GM12878 (cell line): ENCODE results near the gene RGS16. TPM values are rescaled to one million over a fixed set of nuclear protein-coding genes. Genes with fewer than 3 reads are reported as not detected.

ENCODE experiments used
- CHD4 ChIP-seq: fragments of 200-600 bp; sonication (generic); IDR thresholded peaks from 2 replicates; pipeline ENCODE4 v1.6.1; 2016; ENCODE audit warnings: mild to moderate bottlenecking
- EED ChIP-seq: sonication (generic); IDR thresholded peaks from 2 replicates; pipeline ENCODE4 v1.6.1; 2016; ENCODE audit warnings: antibody characterized with exemption, low read depth
- IKZF2 ChIP-seq, 2 experiments: fragments of 450-650 bp; IDR thresholded peaks; 2 replicates each; pipeline ENCODE4 v1.6.1; 2017; ENCODE audit warnings: mild to moderate bottlenecking in 2 of 2, moderate library complexity in 2 of 2
- JUNB ChIP-seq: IDR thresholded peaks from 2 replicates; pipeline ENCODE4 v1.6.1; 2016; ENCODE audit warnings: antibody characterized with exemption, mild to moderate bottlenecking
- PAX8 ChIP-seq: fragments of 450-650 bp; IDR thresholded peaks from 2 replicates; pipeline ENCODE4 v1.6.1; 2017; ENCODE audit warnings: mild to moderate bottlenecking, moderate library complexity
- POLR2AphosphoS2 ChIP-seq: IDR thresholded peaks from 2 replicates; pipeline ENCODE4 v1.6.1; 2011; ENCODE audit warnings: low read depth, mild to moderate bottlenecking, low read length, improper control_type of control experiment, moderate library complexity
- RUNX3 ChIP-seq: IDR thresholded peaks from 2 replicates; pipeline ENCODE4 v1.6.1; 2012; ENCODE audit warnings: low read length, inconsistent platforms
- SPI1 ChIP-seq: IDR thresholded peaks from 2 replicates; pipeline ENCODE4 v1.6.1; 2011; ENCODE audit warnings: low read depth, mild to moderate bottlenecking, low read length, moderate library complexity, borderline replicate concordance; ENCODE audit not compliant: insufficient read depth
- YBX1 ChIP-seq: fragments of 450-650 bp; IDR thresholded peaks from 2 replicates; pipeline ENCODE4 v1.6.1; 2016; ENCODE audit warnings: antibody characterized with exemption
- YY1 ChIP-seq: IDR thresholded peaks from 2 replicates; pipeline ENCODE4 v1.6.1; 2011; ENCODE audit warnings: low read depth, mild to moderate bottlenecking, low read length
- polyA plus RNA-seq, 11 experiments: library from polyadenylated mRNA; depleted of rRNA in 4 of 11; unstranded in 6 of 11; stranded (reverse) in 5 of 11; fragments of >200 nt; fragmentation: Nextera tagmentation in 4 of 11; fragmentation: Illumina TruSeq in 1 of 11; extraction: Ambion mirVana in 4 of 11; extraction: Trizol in 1 of 11; gene quantifications; 1 replicate in 1 of 11; 2 replicates in 10 of 11; pipeline versions ENCODE4 v1.2.1 to v1.2.3, GENCODE V29; 2011 to 2016; ENCODE audit warnings: inconsistent platforms in 2 of 11, missing spikeins in 2 of 11, low read depth in 1 of 11
- total RNA-seq, 4 experiments: library from RNA; depleted of rRNA in 3 of 4; stranded (reverse); fragments of >200 nt in 3 of 4; fragmentation: Illumina TruSeq in 1 of 4; extraction: Trizol in 1 of 4; gene quantifications; 2 replicates each; pipeline versions ENCODE4 v1.2.1 to v1.2.3, GENCODE V29; 2013 to 2021
- TF ChIP-seq, protein P1 (sequence below): fragments of 450-650 bp; IDR thresholded peaks from 2 replicates; pipeline ENCODE4 v1.6.1; 2017; ENCODE audit warnings: low read depth, mild to moderate bottlenecking, moderate library complexity
- TF ChIP-seq, protein P2 (sequence below): fragments of 150-350 bp; IDR thresholded peaks from 2 replicates; pipeline ENCODE4 v1.6.1; 2014; ENCODE audit warnings: mild to moderate bottlenecking, low read depth, low read length
- TF ChIP-seq, protein P3 (sequence below): fragments of 450-650 bp; IDR thresholded peaks from 2 replicates; pipeline ENCODE4 v1.6.1; 2016; ENCODE audit warnings: mild to moderate bottlenecking
- TF ChIP-seq, protein P4 (sequence below): IDR thresholded peaks from 2 replicates; pipeline ENCODE4 v1.6.1; 2012; ENCODE audit warnings: low read length, inconsistent platforms

Gene RGS16
- total and polyA plus RNA-seq, 10 of the 15 experiments (the other 5 are each of a cell fraction or from before 2014, with no cell fraction given) = 16.4 to 58.2 (median 44.6) TPM

DNA sequence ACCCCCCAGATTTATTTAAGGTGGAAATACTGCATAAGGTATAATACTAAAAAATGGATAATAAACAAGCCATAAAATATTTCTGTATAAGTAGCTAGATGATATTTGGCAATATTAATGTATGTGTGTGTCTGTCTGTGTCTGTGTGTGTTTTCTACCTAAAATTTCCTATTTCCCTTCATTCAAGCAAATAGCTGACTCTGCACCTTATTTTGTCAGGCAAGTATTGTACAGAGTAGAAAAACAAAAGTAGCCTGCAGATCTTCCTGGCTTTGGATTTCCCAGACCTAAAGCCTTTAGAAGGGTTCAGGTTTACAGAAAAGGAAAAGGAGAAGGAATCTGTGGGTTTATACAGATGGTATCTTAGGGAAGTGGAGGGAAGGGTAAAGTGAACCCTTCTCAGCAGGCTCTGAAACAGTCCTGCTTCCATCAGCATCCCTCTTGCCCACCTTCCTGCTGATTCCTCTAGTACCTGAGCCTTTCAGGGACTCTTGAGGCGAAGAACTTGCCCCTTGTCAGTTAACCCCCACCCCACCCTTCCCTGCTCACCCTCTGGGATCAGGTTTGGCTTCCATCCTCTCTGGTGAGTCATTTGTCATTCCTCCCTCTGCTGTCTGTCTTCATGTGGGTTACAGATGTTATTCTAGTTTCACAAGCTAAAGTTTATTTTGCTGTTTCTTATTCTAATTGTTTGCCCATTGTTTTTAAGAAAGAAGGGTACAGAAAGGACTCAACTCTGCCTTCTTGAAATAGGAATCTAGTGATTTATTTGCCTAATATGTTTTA lies 21.7 kb upstream of the RGS16 start (continued):
- peak; percentile 80 for TF ChIP-seq RUNX3
- TF ChIP-seq, protein P1, sequence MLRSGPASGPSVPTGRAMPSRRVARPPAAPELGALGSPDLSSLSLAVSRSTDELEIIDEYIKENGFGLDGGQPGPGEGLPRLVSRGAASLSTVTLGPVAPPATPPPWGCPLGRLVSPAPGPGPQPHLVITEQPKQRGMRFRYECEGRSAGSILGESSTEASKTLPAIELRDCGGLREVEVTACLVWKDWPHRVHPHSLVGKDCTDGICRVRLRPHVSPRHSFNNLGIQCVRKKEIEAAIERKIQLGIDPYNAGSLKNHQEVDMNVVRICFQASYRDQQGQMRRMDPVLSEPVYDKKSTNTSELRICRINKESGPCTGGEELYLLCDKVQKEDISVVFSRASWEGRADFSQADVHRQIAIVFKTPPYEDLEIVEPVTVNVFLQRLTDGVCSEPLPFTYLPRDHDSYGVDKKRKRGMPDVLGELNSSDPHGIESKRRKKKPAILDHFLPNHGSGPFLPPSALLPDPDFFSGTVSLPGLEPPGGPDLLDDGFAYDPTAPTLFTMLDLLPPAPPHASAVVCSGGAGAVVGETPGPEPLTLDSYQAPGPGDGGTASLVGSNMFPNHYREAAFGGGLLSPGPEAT = 0 out of 2 replicates have a peak, but pooled peaks have one; percentile 12
- TF ChIP-seq PAX8 = no peak
- TF ChIP-seq, protein P2, sequence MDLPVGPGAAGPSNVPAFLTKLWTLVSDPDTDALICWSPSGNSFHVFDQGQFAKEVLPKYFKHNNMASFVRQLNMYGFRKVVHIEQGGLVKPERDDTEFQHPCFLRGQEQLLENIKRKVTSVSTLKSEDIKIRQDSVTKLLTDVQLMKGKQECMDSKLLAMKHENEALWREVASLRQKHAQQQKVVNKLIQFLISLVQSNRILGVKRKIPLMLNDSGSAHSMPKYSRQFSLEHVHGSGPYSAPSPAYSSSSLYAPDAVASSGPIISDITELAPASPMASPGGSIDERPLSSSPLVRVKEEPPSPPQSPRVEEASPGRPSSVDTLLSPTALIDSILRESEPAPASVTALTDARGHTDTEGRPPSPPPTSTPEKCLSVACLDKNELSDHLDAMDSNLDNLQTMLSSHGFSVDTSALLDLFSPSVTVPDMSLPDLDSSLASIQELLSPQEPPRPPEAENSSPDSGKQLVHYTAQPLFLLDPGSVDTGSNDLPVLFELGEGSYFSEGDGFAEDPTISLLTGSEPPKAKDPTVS = no peak
- TF ChIP-seq IKZF2 (IDR thresholded peaks at IDR 0.05) = peak; percentile 75 to 77
- TF ChIP-seq EED = peak; percentile 84
- no peak for TF ChIP-seq SPI1
- TF ChIP-seq, protein P3, sequence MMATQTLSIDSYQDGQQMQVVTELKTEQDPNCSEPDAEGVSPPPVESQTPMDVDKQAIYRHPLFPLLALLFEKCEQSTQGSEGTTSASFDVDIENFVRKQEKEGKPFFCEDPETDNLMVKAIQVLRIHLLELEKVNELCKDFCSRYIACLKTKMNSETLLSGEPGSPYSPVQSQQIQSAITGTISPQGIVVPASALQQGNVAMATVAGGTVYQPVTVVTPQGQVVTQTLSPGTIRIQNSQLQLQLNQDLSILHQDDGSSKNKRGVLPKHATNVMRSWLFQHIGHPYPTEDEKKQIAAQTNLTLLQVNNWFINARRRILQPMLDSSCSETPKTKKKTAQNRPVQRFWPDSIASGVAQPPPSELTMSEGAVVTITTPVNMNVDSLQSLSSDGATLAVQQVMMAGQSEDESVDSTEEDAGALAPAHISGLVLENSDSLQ = peak; percentile 60; the same call in 1 of the 2 replicates
- no peak for TF ChIP-seq YY1
- peak; percentile 41; the same call in 1 of the 2 replicates for TF ChIP-seq JUNB
- no peak for TF ChIP-seq POLR2AphosphoS2
- no peak for TF ChIP-seq YBX1
- TF ChIP-seq, protein P4, sequence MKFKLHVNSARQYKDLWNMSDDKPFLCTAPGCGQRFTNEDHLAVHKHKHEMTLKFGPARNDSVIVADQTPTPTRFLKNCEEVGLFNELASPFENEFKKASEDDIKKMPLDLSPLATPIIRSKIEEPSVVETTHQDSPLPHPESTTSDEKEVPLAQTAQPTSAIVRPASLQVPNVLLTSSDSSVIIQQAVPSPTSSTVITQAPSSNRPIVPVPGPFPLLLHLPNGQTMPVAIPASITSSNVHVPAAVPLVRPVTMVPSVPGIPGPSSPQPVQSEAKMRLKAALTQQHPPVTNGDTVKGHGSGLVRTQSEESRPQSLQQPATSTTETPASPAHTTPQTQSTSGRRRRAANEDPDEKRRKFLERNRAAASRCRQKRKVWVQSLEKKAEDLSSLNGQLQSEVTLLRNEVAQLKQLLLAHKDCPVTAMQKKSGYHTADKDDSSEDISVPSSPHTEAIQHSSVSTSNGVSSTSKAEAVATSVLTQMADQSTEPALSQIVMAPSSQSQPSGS = peak; percentile 31; the same call in 1 of the 2 replicates
- TF ChIP-seq CHD4 = no peak
